GM12878 (cell line): ENCODE data around the gene SDF4. TPM values are rescaled to one million over a fixed set of nuclear protein-coding genes. Genes with fewer than 3 reads are reported as not detected.

Experiments used
- ASH2L ChIP-seq: fragments of 300-600, 200-600 bp; sonication (generic); IDR thresholded peaks from 2 replicates; pipeline ENCODE4 v1.6.1; 2017; ENCODE audit warnings: low read depth, mild to moderate bottlenecking, borderline replicate concordance
- DPF2 ChIP-seq: fragments of 450-650 bp; IDR thresholded peaks from 2 replicates; pipeline ENCODE4 v1.6.1; 2017; ENCODE audit warnings: mild to moderate bottlenecking
- E2F4 ChIP-seq: IDR thresholded peaks from 2 replicates; pipeline ENCODE4 v1.6.1; 2012; ENCODE audit warnings: low read depth, low read length, improper control_type of control experiment
- EGR1 ChIP-seq, 2 experiments: IDR thresholded peaks; 1 replicate in 1 of 2; 2 replicates in 1 of 2; pipeline ENCODE4 v1.6.1; 2011 to 2012; ENCODE audit warnings: low read depth in 2 of 2, low read length in 2 of 2, borderline replicate concordance in 1 of 2, mild to moderate bottlenecking in 1 of 2, moderate library complexity in 1 of 2
- EZH2 ChIP-seq: IDR thresholded peaks from 2 replicates; pipeline ENCODE4 v1.6.1; 2012; ENCODE audit warnings: low read depth, mild to moderate bottlenecking, control low read depth, inconsistent platforms, low read length, borderline replicate concordance; ENCODE audit not compliant: control insufficient read depth
- GABPA ChIP-seq: IDR thresholded peaks from 2 replicates; pipeline ENCODE4 v1.6.1; 2014; ENCODE audit warnings: antibody characterized with exemption, low read depth, mild to moderate bottlenecking, inconsistent platforms
- HDAC6 ChIP-seq: fragments of 200-600 bp; sonication (generic); IDR thresholded peaks from one replicate; pipeline ENCODE4 v1.8.0; 2017; ENCODE audit warnings: antibody characterized with exemption; ENCODE audit not compliant: unreplicated experiment
- JUNB ChIP-seq: IDR thresholded peaks from 2 replicates; pipeline ENCODE4 v1.6.1; 2016; ENCODE audit warnings: antibody characterized with exemption, mild to moderate bottlenecking
- NFIC ChIP-seq: IDR thresholded peaks from 2 replicates; pipeline ENCODE4 v1.6.1; 2012; ENCODE audit warnings: low read depth, mild to moderate bottlenecking, inconsistent platforms, low read length, moderate library complexity
- NFYA ChIP-seq: IDR thresholded peaks from 2 replicates; pipeline ENCODE4 v1.6.1; 2011; ENCODE audit warnings: low read depth, mild to moderate bottlenecking, low read length, improper control_type of control experiment, borderline replicate concordance
- POLR2A ChIP-seq: IDR thresholded peaks from 2 replicates; pipeline ENCODE4 v1.6.1; 2011; ENCODE audit warnings: low read depth, mild to moderate bottlenecking, low read length
- POU2F2 ChIP-seq: IDR thresholded peaks from 3 replicates; pipeline ENCODE4 v1.6.1; 2011; ENCODE audit warnings: low read depth, mild to moderate bottlenecking, low read length, borderline replicate concordance
- RAD21 ChIP-seq: IDR thresholded peaks from 2 replicates; pipeline ENCODE4 v1.6.1; 2011; ENCODE audit warnings: mild to moderate bottlenecking, low read depth, low read length, moderate library complexity; ENCODE audit not compliant: insufficient read depth
- RELA ChIP-seq: fragments of 450-650 bp; IDR thresholded peaks from 2 replicates; pipeline ENCODE4 v1.8.0; 2014; ENCODE audit warnings: borderline replicate concordance; ENCODE audit not compliant: partially characterized antibody
- SMARCA5 ChIP-seq: fragments of 450-650 bp; IDR thresholded peaks from 2 replicates; pipeline ENCODE4 v1.6.1; 2017; ENCODE audit warnings: mild to moderate bottlenecking
- TCF12 ChIP-seq: IDR thresholded peaks from 2 replicates; pipeline ENCODE4 v1.6.1; 2011; ENCODE audit warnings: low read depth, mild to moderate bottlenecking, low read length
- TCF7 ChIP-seq: IDR thresholded peaks from 2 replicates; pipeline ENCODE4 v1.6.1; 2014; ENCODE audit warnings: antibody characterized with exemption, borderline replicate concordance
- YBX1 ChIP-seq: fragments of 450-650 bp; IDR thresholded peaks from 2 replicates; pipeline ENCODE4 v1.6.1; 2016; ENCODE audit warnings: antibody characterized with exemption
- ZNF384 ChIP-seq: IDR thresholded peaks from 2 replicates; pipeline ENCODE4 v1.6.1; 2012; ENCODE audit warnings: low read depth, mild to moderate bottlenecking, low read length, improper control_type of control experiment, borderline replicate concordance
- polyA plus RNA-seq, 11 experiments: library from polyadenylated mRNA; depleted of rRNA in 4 of 11; unstranded in 6 of 11; stranded (reverse) in 5 of 11; fragments of >200 nt; fragmentation: Nextera tagmentation in 4 of 11; fragmentation: Illumina TruSeq in 1 of 11; extraction: Ambion mirVana in 4 of 11; extraction: Trizol in 1 of 11; gene quantifications; 1 replicate in 1 of 11; 2 replicates in 10 of 11; pipeline versions ENCODE4 v1.2.1 to v1.2.3, GENCODE V29; 2011 to 2016; ENCODE audit warnings: inconsistent platforms in 2 of 11, missing spikeins in 2 of 11, low read depth in 1 of 11
- total RNA-seq, 4 experiments: library from RNA; depleted of rRNA in 3 of 4; stranded (reverse); fragments of >200 nt in 3 of 4; fragmentation: Illumina TruSeq in 1 of 4; extraction: Trizol in 1 of 4; gene quantifications; 2 replicates each; pipeline versions ENCODE4 v1.2.1 to v1.2.3, GENCODE V29; 2013 to 2021
- TF ChIP-seq, protein P1 (sequence below): fragments of 450-650 bp; IDR thresholded peaks from 2 replicates; pipeline ENCODE4 v1.6.1; 2017; ENCODE audit warnings: mild to moderate bottlenecking, moderate library complexity
- TF ChIP-seq, protein P2 (sequence below): fragments of 150-350 bp; IDR thresholded peaks from 2 replicates; pipeline ENCODE4 v1.6.1; 2014; ENCODE audit warnings: mild to moderate bottlenecking, low read depth, low read length

SDF4 gene
- total and polyA plus RNA-seq, 10 of the 15 experiments (the other 5 are each of a cell fraction or from before 2014, with no cell fraction given): 0.44 to 97.2 (median 40.2) TPM

GRCh38 chr1:1212780-1213344, 18.9 kb downstream of the SDF4 start (continued):
- TF ChIP-seq, protein P1, sequence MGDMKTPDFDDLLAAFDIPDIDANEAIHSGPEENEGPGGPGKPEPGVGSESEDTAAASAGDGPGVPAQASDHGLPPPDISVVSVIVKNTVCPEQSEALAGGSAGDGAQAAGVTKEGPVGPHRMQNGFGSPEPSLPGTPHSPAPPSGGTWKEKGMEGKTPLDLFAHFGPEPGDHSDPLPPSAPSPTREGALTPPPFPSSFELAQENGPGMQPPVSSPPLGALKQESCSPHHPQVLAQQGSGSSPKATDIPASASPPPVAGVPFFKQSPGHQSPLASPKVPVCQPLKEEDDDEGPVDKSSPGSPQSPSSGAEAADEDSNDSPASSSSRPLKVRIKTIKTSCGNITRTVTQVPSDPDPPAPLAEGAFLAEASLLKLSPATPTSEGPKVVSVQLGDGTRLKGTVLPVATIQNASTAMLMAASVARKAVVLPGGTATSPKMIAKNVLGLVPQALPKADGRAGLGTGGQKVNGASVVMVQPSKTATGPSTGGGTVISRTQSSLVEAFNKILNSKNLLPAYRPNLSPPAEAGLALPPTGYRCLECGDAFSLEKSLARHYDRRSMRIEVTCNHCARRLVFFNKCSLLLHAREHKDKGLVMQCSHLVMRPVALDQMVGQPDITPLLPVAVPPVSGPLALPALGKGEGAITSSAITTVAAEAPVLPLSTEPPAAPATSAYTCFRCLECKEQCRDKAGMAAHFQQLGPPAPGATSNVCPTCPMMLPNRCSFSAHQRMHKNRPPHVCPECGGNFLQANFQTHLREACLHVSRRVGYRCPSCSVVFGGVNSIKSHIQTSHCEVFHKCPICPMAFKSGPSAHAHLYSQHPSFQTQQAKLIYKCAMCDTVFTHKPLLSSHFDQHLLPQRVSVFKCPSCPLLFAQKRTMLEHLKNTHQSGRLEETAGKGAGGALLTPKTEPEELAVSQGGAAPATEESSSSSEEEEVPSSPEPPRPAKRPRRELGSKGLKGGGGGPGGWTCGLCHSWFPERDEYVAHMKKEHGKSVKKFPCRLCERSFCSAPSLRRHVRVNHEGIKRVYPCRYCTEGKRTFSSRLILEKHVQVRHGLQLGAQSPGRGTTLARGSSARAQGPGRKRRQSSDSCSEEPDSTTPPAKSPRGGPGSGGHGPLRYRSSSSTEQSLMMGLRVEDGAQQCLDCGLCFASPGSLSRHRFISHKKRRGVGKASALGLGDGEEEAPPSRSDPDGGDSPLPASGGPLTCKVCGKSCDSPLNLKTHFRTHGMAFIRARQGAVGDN: no peak
- TF ChIP-seq POLR2A (no peak), E2F4 (no peak), POU2F2 (0 out of 3 replicates have a peak, but pooled peaks have one; percentile 10), DPF2 (peak; percentile 82; the same call in 1 of the 2 replicates), RAD21 (no peak), YBX1 (no peak), JUNB (no peak), GABPA (no peak), TCF12 (peak; percentile 80; the same call in 1 of the 2 replicates), NFYA (no peak), ASH2L (no peak), EGR1 (IDR thresholded peaks at IDR 0.05; ENCODE audit: borderline replicate concordance in 1 of 2, low read depth in 2 of 2, low read length in 2 of 2) (peak in 1 of 2 experiments; percentile 31; a peak in 1 of 3 replicates), NFIC (no peak), SMARCA5 (no peak), RELA (no peak), HDAC6 (no peak), EZH2 (no peak), ZNF384 (no peak), TCF7 (no peak)
- TF ChIP-seq, protein P2, sequence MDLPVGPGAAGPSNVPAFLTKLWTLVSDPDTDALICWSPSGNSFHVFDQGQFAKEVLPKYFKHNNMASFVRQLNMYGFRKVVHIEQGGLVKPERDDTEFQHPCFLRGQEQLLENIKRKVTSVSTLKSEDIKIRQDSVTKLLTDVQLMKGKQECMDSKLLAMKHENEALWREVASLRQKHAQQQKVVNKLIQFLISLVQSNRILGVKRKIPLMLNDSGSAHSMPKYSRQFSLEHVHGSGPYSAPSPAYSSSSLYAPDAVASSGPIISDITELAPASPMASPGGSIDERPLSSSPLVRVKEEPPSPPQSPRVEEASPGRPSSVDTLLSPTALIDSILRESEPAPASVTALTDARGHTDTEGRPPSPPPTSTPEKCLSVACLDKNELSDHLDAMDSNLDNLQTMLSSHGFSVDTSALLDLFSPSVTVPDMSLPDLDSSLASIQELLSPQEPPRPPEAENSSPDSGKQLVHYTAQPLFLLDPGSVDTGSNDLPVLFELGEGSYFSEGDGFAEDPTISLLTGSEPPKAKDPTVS: no peak
